Measurements from ENCODE around the gene DPP10.

DNA sequence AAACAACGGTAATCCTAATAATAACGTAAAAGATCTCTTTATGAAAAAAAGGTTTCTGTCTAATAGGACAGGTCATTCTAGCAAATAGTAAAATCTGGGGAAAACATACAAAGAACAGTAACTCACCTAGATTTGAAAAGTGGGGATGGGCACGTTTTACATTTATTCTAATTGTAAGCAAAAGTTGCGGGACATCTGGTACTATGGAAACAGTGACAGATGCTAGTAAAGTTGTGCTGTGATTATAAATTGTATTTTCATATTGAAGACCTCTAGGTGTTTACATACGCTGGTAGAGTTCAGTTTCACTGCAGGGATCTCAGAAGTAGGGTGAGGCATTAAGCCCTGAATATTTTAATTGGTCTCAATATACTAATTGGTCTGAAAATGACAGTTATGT is 422.5 kb downstream of the DPP10 start:
- TF ChIP-seq, protein P1, sequence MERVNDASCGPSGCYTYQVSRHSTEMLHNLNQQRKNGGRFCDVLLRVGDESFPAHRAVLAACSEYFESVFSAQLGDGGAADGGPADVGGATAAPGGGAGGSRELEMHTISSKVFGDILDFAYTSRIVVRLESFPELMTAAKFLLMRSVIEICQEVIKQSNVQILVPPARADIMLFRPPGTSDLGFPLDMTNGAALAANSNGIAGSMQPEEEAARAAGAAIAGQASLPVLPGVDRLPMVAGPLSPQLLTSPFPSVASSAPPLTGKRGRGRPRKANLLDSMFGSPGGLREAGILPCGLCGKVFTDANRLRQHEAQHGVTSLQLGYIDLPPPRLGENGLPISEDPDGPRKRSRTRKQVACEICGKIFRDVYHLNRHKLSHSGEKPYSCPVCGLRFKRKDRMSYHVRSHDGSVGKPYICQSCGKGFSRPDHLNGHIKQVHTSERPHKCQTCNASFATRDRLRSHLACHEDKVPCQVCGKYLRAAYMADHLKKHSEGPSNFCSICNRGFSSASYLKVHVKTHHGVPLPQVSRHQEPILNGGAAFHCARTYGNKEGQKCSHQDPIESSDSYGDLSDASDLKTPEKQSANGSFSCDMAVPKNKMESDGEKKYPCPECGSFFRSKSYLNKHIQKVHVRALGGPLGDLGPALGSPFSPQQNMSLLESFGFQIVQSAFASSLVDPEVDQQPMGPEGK (CRISPR knock-in tag; IDR thresholded peaks at IDR 0.05), result no peak
- TF ChIP-seq DNMT3B (CRISPR knock-in tag; conservative IDR thresholded peaks at IDR 0.05) (no peak), SMC3 (IDR thresholded peaks at IDR 0.05; ENCODE audit: low read length) (no peak), KLF16 (CRISPR knock-in tag; IDR thresholded peaks at IDR 0.05) (no peak), ZNF501 (CRISPR knock-in tag; IDR thresholded peaks at IDR 0.05) (no peak), SMAD9 (CRISPR knock-in tag; IDR thresholded peaks at IDR 0.05) (no peak)

All from HepG2 (cell line).